K562 (cell line): ENCODE measurements around the gene RRH. TPM values are rescaled to one million over a fixed set of nuclear protein-coding genes. Genes with fewer than 3 reads are reported as not detected.

Experiments used
- ATAC-seq: fragments of 200-7000 bp; cut with Tn5 transposase; 3 replicates; pipeline ENCODE4 v1.9.1; 2020; ENCODE audit warnings: moderate library complexity
- BruUV-seq: library from RNA; stranded (reverse); fragments of 400-500 nt; replicated peaks from 2 replicates; lab custom pipeline; 2021; lab: Mats Ljungman, UMichigan
- CTCF ChIA-PET: fragments of 300-600 bp; formaldehyde crosslinking; extraction: SDS; loops from one replicate; lab custom pipeline; 2021; ENCODE audit warnings: low intra/inter-chr PET ratio; lab: Yijun Ruan, JAX
- POLR2A ChIA-PET: fragments of 300-600, 350-650 bp; sonication (Branson Sonifier 250); formaldehyde crosslinking; extraction: SDS; loops from one replicate; lab custom pipeline; 2021; ENCODE audit warnings: antibody characterized with exemption, inconsistent platforms; lab: Yijun Ruan, JAX
- DNase-seq, 4 experiments: peaks; one replicate each; pipeline versions ENCODE4 v3.0.0 to v3.0.0-alpha.2; 2011 to 2018; ENCODE audit warnings: low spot score in 3 of 4, mixed read lengths in 3 of 4; ENCODE audit errors: extremely low read depth in 1 of 4
- FAIRE-seq: peaks from 2 replicates; lab custom pipeline; 2011; peaks lifted over from hg19 to GRCh38; lab: Jason Lieb, UNC
- H2AFZ ChIP-seq: 2 replicates; pipeline ENCODE4 v1.6.0; 2011; ENCODE audit warnings: low read depth, low read length, control low read depth, inconsistent platforms
- H3K27ac ChIP-seq: fragments of 200-600 bp; 3 replicates; pipeline ENCODE4 v1.8.0; 2011; ENCODE audit warnings: low read depth, mild to moderate bottlenecking, control low read depth, inconsistent platforms, low read length, moderate library complexity, mixed read lengths; ENCODE audit errors: extremely low read depth
- H3K27me3 ChIP-seq, 2 experiments: fragments of 300-600 bp in 1 of 2; 2 replicates in 1 of 2; 3 replicates in 1 of 2; pipeline versions ENCODE4 v1.6.0 to v1.8.0; 2011; ENCODE audit warnings: inconsistent platforms in 2 of 2, low read length in 2 of 2, mild to moderate bottlenecking in 1 of 2, mixed read lengths in 1 of 2, moderate library complexity in 1 of 2; ENCODE audit not compliant: control insufficient read depth in 2 of 2, insufficient read depth in 2 of 2
- H3K36me3 ChIP-seq: fragments of 300-600 bp; 3 replicates; pipeline ENCODE4 v1.8.0; 2011; ENCODE audit warnings: mild to moderate bottlenecking, low read length, inconsistent platforms; ENCODE audit not compliant: control insufficient read depth, insufficient read depth
- H3K4me1 ChIP-seq, 2 experiments: fragments of 200-600 bp in 1 of 2; replicated peaks in 1 of 2; 2 replicates in 1 of 2; 3 replicates in 1 of 2; pipeline versions ENCODE4 v1.5.1 to v1.8.0; 2011; ENCODE audit warnings: inconsistent platforms in 2 of 2, low read length in 2 of 2, mild to moderate bottlenecking in 1 of 2, mixed read lengths in 1 of 2, moderate library complexity in 1 of 2; ENCODE audit not compliant: control insufficient read depth in 2 of 2, insufficient read depth in 2 of 2
- H3K4me2 ChIP-seq: 2 replicates; pipeline ENCODE4 v1.6.1; 2011; ENCODE audit warnings: low read length, control low read depth, inconsistent platforms, mixed read lengths; ENCODE audit not compliant: insufficient read depth
- H3K4me3 ChIP-seq: fragments of 200-600 bp; sonication (generic), shearing (Covaris generic); 2 replicates; pipeline ENCODE4 v1.5.1; 2016; ENCODE audit warnings: control low read depth, inconsistent platforms
- H3K79me2 ChIP-seq: fragments of 200-600 bp; 3 replicates; pipeline ENCODE4 v1.8.0; 2011; ENCODE audit warnings: low read length, inconsistent platforms; ENCODE audit not compliant: control insufficient read depth, insufficient read depth
- H3K9ac ChIP-seq, 2 experiments: 2 replicates each; pipeline versions ENCODE4 v1.6.0 to v1.6.1; 2011; ENCODE audit warnings: low read depth in 2 of 2, low read length in 2 of 2, control low read depth in 1 of 2, inconsistent platforms in 1 of 2, mild to moderate bottlenecking in 1 of 2, mixed read lengths in 1 of 2; ENCODE audit not compliant: insufficient read depth in 1 of 2
- H3K9me1 ChIP-seq: one replicate; pipeline ENCODE4 v1.6.0; 2011; ENCODE audit warnings: inconsistent platforms, mild to moderate bottlenecking, low read length, moderate library complexity; ENCODE audit not compliant: control insufficient read depth, insufficient read depth
- H3K9me3 ChIP-seq: replicated peaks from 2 replicates; pipeline ENCODE4 v1.5.1; 2011; ENCODE audit warnings: low read depth, low read length, inconsistent platforms; ENCODE audit not compliant: control insufficient read depth, insufficient read depth
- H4K20me1 ChIP-seq: replicated peaks from 2 replicates; pipeline ENCODE4 v1.6.1; 2011; ENCODE audit warnings: low read length, inconsistent platforms, mixed read lengths; ENCODE audit not compliant: control insufficient read depth, insufficient read depth
- CBX3 ChIP-seq, 2 experiments: IDR thresholded peaks; 1 replicate in 1 of 2; 2 replicates in 1 of 2; pipeline ENCODE4 v1.6.1; 2012; ENCODE audit warnings: inconsistent platforms in 2 of 2, low read length in 2 of 2, borderline replicate concordance in 1 of 2, control low read depth in 1 of 2
- CHD2 ChIP-seq: IDR thresholded peaks from 2 replicates; pipeline ENCODE4 v1.6.1; 2011; ENCODE audit warnings: low read depth, low read length
- GATAD2B ChIP-seq: fragments of 450-650 bp; IDR thresholded peaks from 2 replicates; pipeline ENCODE4 v1.6.1; 2017; ENCODE audit warnings: mild to moderate bottlenecking, borderline replicate concordance
- SMC3 ChIP-seq: conservative IDR thresholded peaks from 2 replicates; pipeline ENCODE4 v1.6.1; 2011; ENCODE audit warnings: low read depth, low read length, improper control_type of control experiment; ENCODE audit not compliant: insufficient read depth
- TEAD4 ChIP-seq, 2 experiments: sonication (generic) in 1 of 2; formaldehyde crosslinking in 1 of 2; IDR thresholded peaks; 2 replicates each; pipeline versions ENCODE4 v1.6.1 to v1.8.0; 2012 to 2022; ENCODE audit warnings: borderline replicate concordance in 1 of 2, inconsistent platforms in 1 of 2, low read length in 1 of 2, mild to moderate bottlenecking in 1 of 2, missing genetic modification reagents in 1 of 2
- TOE1 ChIP-seq, 2 experiments: fragments of 450-650 bp in 1 of 2; sonication (generic) in 1 of 2; formaldehyde crosslinking in 1 of 2; IDR thresholded peaks; 2 replicates each; pipeline versions ENCODE4 v1.7.1 to v1.8.0; 2016 to 2022; ENCODE audit warnings: borderline replicate concordance in 2 of 2, mild to moderate bottlenecking in 2 of 2, antibody characterized with exemption in 1 of 2, inconsistent platforms in 1 of 2, low read depth in 1 of 2, missing genetic modification reagents in 1 of 2, moderate library complexity in 1 of 2
- ZKSCAN3 ChIP-seq: fragments of 250-450 bp; sonication (Bioruptor Pico); IDR thresholded peaks from 2 replicates; pipeline ENCODE4 v1.4.0; 2020
- ZNF184 ChIP-seq: sonication (generic); formaldehyde crosslinking; IDR thresholded peaks from 2 replicates; pipeline ENCODE4 v1.5.0; 2020; ENCODE audit warnings: missing genetic modification reagents
- WGBS: fragments of 100-300 bp; shearing (Covaris generic); methylation state at CpG from one replicate; pipeline ENCODE4 v1.1.6; 2016; ENCODE audit warnings: low coverage, mixed read lengths; ENCODE audit not compliant: insufficient coverage; ENCODE audit errors: missing lambda C conversion rate; 5-methylcytosine and 5-hydroxymethylcytosine counted together
- in situ Hi-C: fragments of 300-500 bp; cut with MboI; formaldehyde crosslinking; loops from 4 replicates; pipeline ENCODE4 v1.15.0; 2018; ENCODE audit warnings: inconsistent platforms, mixed read lengths
- intact Hi-C: fragments of 100-400 bp; cut with micrococcal nuclease; formaldehyde crosslinking; loops from 2 replicates; pipeline ENCODE4 v1.14.2; 2022
- polyA plus RNA-seq, 8 experiments: library from polyadenylated mRNA; depleted of rRNA in 4 of 8; stranded (reverse) in 5 of 8; unstranded in 3 of 8; fragments of >200 nt; fragmentation: Nextera tagmentation in 2 of 8; fragmentation: Illumina TruSeq in 1 of 8; extraction: Ambion mirVana in 2 of 8; extraction: Trizol in 1 of 8; gene quantifications; 2 replicates each; pipeline versions ENCODE4 v1.2.1 to v1.2.3, GENCODE V29; 2011 to 2014; ENCODE audit warnings: inconsistent platforms in 1 of 8, missing spikeins in 1 of 8
- total RNA-seq, 7 experiments: library from RNA; depleted of rRNA in 6 of 7; stranded (reverse); fragments of >200 nt in 6 of 7; fragmentation: Illumina TruSeq in 2 of 7; extraction: Trizol in 2 of 7; gene quantifications; 2 replicates each; pipeline versions ENCODE4 v1.2.1 to v1.2.3, GENCODE V29; 2011 to 2021; ENCODE audit warnings: low replicate concordance in 1 of 7

RRH gene
- total and polyA plus RNA-seq, 9 of the 15 experiments (the other 6 are each of a cell fraction or from before 2014, with no cell fraction given) = 0.04 to 0.31 (median 0.12) TPM; not detected in 3

GRCh38 chr4:109787807-109788206 is 40.0 kb upstream of the RRH start:
- no peak overlapping the region for H3K27ac ChIP-seq
- TF ChIP-seq TEAD4 (IDR thresholded peaks at IDR 0.05; ENCODE audit: low read length) (no peak), TEAD4 (CRISPR knock-in tag; IDR thresholded peaks at IDR 0.05; ENCODE audit: borderline replicate concordance) (no peak), CHD2 (no peak), SMC3 (no peak), CBX3 (IDR thresholded peaks at IDR 0.05; ENCODE audit: borderline replicate concordance in 1 of 2, low read length in 2 of 2) (no peak), ZNF184 (CRISPR knock-in tag) (no peak), GATAD2B (no peak), ZKSCAN3 (CRISPR knock-in tag) (no peak), TOE1 (IDR thresholded peaks at IDR 0.05; ENCODE audit: borderline replicate concordance) (no peak), TOE1 (CRISPR knock-in tag; IDR thresholded peaks at IDR 0.05; ENCODE audit: borderline replicate concordance, low read depth) (no peak)
- TF ChIP-seq, all 486 proteins: peak for 0
- no peak overlapping the region for H3K9ac ChIP-seq
- no peaks in the 10 kb centered on the region for H3K36me3 ChIP-seq
- DNase-seq = no peak
- CTCF ChIA-PET = no interaction called here
- no peak overlapping the region for H3K4me2 ChIP-seq
- H3K4me1 ChIP-seq = no peaks in the 10 kb centered on the region
- FAIRE-seq = no peak
- intact Hi-C loops = no loop called here
- no peaks in the 10 kb centered on the region for H4K20me1 ChIP-seq
- POLR2A ChIA-PET = no interaction called here
- ATAC-seq = no peak
- no peak overlapping the region for H2AFZ ChIP-seq
- no peaks in the 10 kb centered on the region for H3K27me3 ChIP-seq
- H3K9me1 ChIP-seq = no peaks in the 10 kb centered on the region
- 56% methylated on average over 1 of the region's 1 CpG for WGBS
- in situ Hi-C loops = no loop called here
- H3K4me3 ChIP-seq = no peak overlapping the region
- no peaks in the 10 kb centered on the region for H3K79me2 ChIP-seq
- BruUV-seq = no TSS peak
- no peaks in the 10 kb centered on the region for H3K9me3 ChIP-seq
